Measurements from ENCODE around the gene PXMP4.
"Not testable (repeated sequence)": the region's sequence is repeated elsewhere in the genome, so short reads cannot be mapped to it uniquely, and the experiment has no call there.

PXMP4 gene

DNA sequence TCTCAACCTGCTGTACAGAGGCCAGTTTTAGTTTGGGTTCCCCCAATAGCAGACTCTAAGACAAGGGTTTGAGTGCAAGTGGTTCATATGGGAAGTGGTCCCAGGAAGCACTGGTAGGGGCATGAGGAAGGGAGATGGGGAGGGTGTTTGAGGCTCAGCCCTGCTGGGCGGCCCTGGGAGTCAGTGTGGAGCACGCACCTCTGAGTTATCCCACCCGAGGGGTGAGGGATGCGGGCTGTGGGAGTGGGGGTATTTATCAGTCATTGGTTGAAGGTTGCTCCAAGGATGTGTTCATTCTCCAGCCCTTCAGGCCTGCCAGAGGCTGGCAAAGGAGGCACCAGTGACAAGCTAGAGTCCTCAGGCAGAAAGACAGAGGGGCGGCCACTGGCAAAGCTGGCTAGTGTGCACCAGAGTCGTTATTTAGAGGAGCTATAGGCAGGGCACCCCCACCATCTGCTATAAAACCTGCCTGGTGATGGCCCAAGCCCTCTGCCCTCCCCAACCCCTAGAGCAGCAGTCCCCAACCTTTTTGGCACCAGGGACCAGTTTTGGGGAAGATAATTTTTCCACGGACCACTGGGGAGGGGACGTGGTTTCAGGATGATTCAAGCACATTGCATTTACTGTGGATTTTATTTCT is 16.5 kb downstream of the PXMP4 start:
- no peak for DNase-seq (ENCODE audit: low read depth)

DNA sequence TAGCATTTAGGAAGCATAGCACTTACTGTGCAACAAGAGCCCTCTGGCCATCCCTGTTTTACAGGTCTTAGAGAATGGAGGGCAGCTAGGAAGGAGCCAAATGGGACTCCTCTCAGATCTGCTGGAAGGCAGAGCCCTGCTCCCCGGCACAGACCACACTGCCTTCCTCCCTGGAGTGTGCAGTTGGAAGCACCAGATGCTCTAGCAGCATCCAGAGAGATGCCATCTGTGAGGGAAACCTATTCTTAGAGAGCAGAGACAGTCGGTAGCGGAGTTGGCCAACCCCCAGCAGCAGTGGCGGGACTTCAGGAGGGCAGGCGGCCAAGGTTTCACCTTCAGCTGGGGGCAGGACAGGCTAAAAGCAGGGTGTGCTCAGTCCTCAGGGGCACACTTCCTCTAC is 17.2 kb downstream of the PXMP4 start:
- DNase-seq (ENCODE audit: low read depth) = no peak

DNA sequence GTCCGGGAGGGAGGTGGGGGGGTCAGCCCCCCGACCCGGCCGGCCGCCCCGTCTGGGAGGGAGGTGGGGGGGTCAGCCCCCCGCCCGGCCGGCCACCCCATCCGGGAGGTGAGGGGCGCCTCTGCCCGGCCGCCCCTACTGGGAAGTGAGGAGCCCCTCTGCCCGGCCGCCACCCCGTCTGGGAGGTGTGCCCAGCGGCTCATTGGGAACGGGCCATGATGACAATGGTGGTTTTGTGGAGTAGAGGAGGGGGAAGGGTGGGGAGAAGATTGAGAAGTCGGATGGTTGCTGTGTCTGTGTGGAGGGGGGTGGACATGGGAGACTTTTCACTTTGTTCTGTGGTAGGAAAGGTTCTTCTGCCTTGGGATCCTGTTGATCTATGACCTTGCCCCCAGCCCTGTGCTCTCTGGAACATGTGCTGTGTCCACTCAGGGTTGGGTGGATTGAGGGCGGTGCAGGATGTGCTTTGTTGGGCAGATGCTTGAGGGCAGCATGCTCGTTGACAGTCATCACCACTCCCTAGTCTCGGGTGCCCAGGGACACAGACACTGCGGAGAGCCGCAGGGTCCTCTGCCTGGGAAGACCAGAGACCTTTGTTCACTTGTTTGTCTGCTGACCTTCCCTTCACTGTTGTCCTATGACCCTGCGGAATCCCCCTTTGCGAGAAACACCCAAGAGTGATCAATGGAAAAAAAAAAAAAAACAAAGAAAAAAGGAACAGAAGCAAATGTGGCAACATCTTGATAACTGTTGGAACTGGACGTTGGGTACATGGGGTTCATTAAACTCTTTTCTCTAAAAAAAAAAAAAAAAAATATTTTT is 18.3 kb downstream of the PXMP4 start:
- DNase-seq (ENCODE audit: low read depth) = no peak

DNA sequence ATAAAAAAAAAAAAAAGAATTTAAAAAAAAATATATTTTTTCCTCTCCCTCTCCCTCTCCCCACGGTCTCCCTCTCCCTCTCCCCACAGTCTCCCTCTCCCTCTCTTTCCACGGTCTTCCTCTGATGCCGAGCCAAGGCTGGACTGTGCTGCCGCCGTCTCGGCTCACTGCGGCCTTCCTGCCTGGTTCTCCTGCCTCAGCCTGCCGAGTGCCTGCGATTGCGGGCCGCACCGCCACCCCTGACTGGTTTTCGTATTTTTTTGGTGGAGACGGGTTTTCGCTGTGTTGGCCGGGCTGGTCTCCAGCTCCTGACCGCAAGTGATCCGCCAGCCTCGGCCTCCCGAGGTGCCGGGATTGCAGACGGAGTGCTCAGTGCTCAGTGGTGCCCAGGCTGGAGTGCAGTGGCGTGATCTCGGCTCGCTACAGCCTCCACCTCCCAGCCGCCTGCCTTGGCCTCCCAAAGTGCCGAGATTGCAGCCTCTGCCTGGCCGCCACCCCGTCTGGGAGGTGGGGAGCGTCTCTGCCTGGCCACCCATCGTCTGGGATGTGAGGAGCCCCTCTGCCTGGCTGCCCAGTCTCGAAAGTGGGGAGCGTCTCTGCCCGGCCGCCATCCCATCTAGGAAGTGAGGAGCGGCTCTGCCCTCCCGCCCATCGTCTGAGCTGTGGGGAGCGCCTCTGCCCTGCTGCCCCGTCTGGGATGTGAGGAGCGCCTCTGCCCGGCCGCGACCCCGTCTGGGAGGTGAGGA is 19.2 kb downstream of the PXMP4 start:
- not testable (repeated sequence) for DNase-seq (ENCODE audit: low read depth)

DNA sequence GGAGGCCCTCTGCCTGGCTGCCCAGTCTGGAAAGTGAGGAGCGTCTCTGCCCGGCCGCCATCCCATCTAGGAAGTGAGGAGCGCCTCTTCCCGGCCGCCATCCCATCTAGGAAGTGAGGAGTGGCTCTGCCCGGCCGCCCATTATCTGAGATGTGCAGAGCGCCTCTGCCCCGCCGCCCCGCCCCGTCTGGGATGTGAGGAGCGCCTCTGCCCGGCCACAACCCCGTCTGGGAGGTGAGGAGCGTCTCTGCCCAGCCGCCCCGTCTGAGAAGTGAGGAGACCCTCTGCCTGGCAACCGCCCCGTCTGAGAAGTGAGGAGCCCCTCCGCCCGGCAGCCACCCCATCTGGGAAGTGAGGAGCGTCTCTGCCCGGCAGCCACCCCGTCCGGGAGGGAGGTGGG is 21.1 kb downstream of the PXMP4 start:
- DNase-seq (ENCODE audit: low read depth) = not testable (repeated sequence)

DNA sequence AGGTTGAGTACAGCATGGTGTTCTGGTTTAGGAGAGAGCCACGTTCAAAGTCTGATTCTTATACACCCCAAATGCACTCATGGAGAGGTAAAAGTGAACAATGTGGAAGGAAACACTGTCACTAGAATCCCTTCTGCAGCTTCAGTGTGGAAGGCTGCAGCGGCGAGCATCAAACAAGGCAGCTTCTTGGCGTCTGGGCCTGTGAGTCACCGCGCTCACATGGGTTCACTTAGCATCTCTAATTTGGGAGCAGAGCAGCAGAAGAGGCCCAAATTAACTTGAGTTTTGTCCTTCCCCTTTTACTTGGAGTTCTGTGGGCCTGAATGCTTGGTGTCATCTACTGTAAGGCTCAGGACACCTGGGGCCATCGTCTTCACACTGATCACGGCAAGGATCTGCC is 23.0 kb downstream of the PXMP4 start:
- no peak for DNase-seq (ENCODE audit: low read depth)

DNA sequence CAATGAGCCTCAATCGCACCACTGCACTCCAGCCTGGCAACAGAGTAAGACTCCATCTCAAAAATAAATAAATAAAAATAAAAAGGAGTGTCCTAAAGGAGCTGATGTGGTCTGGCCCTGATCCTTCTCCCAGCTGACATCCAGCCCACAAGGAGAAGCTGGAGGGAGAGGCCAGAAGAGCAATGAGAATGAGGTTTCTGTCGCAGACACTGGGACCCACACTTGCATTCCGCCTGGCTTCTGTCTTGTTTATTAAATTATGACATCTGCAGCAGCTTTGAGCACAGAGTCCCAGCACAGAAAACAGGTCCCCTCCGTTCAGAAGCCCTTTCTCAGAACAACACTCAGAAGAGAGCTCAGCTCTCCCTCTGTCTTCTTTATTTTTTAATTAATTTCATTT is 23.7 kb downstream of the PXMP4 start:
- DNase-seq (ENCODE audit: low read depth) = no peak

DNA sequence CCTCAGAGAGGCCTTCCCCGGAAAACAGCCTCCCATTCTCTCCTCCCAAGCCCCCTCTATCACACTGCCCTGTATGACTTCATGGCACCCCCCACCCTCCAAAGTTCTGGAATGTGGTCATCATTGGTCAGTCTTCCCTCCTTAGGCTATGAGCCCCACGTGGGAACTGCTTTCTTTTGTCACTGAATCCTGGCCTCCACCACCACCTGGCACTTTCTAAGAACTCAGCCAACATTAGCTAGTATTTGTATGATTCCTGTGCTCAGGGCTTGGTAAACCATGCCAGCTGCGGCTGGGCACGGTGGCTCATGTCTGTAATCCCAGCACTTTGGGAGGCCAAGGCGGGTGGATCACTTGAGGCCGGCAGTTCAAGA is 25.5 kb downstream of the PXMP4 start:
- DNase-seq (ENCODE audit: low read depth) = no peak

DNA sequence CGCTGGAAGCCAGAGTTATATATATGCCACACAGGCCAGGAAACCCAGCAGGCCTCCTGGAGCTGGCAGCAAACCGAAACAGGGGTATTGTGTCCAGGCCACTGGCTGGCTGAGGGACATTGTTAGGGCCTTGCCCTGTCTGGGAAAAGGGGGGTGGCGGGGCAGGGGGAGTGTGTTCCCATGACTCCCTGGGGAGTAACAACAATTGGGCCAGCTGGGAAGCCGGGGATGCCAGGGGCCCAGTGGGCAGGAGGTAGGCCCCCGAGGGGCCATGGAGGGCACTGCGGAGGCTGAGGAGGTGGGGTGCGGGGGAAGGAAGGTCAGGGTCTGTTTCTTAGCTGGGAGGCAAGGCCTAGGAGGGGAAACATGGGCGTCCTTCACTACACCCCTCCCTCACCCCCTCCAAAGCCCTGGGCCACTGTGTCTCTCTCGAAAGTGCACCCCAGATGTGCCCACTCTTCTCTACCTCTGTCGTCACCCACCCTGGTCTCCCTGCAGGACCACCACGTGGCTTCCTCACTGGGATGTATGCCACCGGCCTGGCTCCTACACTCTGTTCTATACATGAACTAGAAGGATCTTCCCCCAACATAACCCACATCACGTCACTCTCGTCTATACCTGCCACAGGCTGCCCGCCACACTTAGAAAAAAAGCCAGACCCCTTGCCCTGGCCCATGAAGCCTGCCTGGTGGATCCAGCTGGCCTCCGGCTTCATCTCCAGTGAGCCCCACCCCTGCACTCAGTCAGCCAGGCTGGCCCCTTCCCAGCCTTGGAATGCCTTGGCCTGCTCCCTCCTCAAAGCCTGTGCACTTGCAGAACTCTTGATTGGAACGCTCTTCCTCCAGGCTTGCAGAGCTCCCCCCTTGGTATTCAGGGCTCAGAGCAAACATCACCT is 26.1 kb downstream of the PXMP4 start:
- no peak for DNase-seq (ENCODE audit: low read depth)

DNA sequence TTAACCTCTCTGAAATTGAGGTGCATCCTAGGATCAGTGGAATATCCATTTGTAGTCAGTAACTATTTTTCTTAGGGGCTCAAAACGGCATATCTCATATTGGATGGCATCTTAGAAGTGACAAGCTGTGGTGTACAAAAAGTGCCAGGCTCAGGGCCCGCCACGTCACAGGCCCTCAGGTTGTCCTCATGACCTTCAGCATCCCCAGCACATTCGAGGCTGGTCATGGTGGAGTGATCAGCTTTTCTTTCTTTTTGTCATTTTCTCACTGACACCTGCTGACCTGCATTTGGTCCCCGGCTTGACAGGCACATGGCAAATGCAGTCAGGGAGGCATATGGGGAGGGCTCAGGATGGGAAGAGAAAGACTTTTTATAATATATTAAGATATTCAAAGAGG is 26.8 kb downstream of the PXMP4 start:
- DNase-seq (ENCODE audit: low read depth) = no peak

DNA sequence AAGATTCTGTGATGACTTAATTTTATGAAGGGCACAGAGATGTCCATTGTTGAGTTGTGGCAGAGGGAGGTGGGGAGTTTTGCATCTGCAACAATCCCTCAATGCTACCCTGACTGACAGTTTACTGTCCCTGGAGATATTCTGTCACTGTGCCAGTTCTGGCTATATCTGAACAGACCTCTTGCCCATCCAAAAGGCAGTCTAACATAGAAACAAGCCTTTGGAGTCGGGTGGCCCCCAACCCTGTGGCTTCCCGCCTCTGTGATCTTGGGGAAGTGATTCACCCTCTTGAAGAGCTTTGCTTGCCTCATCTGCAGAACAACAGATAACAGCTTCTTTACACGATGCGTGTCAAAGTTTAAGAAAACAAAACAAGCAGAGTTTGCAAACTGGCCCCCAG is 30.1 kb downstream of the PXMP4 start:
- DNase-seq (ENCODE audit: low read depth) = no peak

DNA sequence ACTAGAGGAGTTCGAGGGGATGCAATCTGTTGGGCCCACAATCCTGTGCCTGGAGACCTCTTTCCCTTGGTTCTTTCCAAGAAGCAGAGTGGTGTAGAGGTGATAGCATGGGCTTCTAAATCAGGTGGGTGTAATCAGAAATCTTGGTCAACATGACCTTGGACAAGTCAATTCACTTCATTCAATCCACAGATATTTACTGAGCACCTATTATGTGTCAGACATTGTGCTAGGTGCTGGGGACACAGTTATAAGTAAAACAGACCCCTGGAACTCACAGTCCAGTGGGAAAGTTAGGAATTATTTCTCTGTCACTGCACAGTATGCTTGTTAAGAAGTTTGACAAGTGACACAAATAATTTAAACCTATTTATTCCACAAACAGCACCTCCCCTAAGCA is 30.6 kb downstream of the PXMP4 start:
- DNase-seq (ENCODE audit: low read depth) = no peak

DNA sequence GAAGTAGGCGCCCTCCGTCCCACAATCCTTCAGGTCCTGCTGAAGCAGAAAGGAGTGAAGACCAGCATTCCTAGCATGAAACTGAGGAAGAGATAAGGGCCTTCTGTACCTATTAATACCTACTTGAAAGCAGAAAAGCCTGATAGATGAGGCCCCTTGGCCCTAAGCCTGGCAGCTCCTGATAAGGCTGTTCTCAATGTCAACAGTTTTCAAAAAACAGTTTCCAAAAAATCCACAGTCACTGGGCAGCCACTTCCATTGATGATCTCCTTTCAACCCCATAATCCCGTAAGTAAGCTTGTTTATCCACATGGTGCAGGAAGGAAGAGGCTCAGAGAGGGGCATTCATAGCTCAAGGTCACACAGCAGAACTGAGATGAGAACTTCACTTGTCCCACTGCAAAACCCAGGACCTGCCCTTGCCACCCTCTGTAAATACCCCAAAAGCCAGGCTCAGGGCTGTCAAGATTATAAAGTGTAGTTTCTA is 31.1 kb downstream of the PXMP4 start:
- DNase-seq (ENCODE audit: low read depth) = no peak

DNA sequence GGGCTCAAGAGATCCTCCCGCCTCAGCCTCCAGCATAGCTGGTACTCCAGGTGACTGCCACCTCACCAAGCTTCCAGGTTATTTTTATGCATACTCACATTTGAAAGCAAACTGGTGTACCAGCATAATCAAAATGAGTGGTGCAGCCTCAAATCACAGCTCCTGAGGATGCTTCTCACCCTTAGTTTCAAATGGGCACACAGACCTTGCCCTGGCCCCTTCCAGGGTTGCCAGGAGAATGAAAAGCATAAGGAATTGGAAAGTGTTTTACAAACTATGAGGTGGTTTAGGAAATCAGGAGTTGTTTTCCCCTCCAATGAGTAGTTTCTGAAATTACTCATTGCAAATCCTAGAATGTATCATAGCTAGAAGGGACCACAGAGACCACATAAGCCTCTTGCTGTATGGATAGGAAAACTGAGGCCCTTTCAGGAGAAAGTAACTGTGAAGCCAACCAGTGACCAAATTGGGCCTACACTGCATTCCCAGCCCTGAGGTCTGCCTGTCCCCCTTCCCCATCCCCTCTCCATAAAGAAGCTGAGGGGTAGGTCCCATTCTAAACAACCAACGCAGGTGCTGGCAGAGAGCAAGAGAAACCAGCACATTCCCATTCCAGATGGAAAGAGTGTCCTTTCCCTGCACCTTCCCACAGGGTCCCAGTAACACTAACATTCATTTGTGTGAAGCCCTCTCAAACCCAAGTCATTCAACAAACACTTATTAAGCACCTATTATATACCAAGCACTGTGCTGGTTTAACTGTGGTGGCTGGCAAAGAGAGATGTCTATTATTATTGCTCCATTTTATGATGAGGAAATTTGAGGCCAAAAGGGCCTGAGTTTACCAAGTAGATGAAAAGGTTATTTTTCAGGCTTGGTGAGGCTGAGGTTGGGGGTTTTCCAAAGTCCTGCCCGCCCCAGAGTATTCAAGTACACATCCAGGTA is 31.8 kb downstream of the PXMP4 start:
- DNase-seq (ENCODE audit: low read depth) = no peak

DNA sequence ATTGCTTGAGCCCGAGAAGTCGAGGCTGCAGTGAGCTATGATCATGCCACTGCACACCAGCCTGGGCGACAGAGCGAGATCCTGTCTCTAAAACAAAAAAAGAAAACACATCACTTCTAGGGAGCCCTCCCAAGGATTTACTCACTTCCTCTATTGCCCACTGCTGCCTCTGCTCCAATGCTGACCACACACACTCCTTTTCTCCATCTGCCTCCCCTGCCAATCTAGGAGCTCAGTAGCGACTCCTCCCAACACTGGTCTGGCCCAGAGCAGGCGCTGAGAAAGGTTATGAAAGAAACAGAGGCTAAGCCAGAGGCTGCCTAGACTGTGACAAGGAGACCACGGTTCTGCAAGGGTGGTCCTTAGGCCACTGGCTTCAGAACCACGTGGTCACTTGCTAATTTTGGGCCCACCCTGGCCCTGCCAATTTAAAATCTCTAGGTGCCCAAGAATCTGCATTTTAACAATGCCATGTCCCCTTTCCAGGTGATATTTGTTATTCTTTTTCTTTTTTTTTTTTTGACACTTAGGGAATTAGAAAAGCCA is 32.7 kb downstream of the PXMP4 start:
- DNase-seq (ENCODE audit: low read depth) = no peak

DNA sequence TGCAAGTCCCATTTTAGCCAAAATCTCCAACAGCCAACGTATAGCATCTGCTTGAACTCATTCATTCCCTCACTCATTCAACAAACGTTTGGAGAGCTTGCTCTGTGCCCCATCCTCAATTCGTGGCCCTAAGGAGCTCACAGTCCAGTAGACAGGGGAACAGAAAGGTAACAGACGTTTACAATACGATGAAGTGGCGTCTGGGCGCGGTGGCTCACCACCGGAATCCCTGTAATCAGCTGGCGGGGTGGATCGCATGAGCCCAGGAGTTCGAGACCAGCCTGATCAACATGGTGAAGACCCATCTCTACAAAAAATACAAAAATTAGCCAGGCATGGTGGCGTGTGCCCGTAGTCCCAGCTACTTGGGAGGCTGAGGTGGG is 33.1 kb downstream of the PXMP4 start:
- DNase-seq (ENCODE audit: low read depth) = no peak

DNA sequence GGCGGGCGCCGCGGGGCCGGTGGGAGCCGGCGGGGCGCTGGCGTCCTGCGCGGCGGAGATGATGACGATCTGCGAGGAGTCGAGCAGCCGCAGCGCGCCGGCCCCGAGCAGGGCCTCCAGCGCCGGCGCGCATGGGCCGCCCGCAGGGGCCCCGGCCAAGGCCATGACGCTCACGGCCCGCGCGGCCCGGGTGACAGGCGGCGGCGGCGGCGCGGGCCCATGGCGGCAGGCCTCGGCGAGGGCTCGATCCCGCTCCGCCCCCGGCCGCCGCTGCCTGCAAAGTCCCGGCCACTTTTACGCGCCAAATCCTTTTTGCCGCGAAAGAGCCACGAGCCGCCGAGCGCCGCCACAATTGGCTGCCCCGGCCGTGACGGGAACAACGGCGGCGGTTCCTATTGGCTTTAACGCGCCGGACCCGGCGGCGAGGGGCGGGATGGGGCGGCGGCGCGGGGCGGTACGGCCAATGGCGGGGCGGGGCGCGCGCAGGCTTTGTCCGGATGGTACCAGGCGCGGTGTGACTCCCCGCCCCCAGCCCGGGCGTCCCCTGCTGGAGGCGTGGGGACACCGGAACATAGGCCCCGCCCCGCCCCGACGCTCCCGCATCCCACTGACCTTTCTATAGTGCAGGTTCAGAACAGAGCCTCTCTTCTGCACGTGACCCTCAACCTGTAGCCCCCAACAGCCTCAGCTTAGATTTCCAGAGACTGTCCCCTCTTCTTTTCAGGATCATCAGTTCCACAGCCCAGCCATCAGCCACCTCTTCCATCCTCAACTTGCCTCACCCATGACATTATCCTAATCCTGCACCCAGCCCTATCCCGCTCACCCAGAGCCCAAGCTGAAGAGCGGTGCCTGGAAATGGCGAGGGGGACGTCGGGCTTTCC is 33.8 kb downstream of the PXMP4 start, which contains the start of gene E2F1:
Gene E2F1 (minus strand): TSS at position 286 of the 884 bp plus-strand sequence. CDS start 121 bp downstream, at position 165.
- peak; percentile 95 for DNase-seq (ENCODE audit: low read depth)

DNA sequence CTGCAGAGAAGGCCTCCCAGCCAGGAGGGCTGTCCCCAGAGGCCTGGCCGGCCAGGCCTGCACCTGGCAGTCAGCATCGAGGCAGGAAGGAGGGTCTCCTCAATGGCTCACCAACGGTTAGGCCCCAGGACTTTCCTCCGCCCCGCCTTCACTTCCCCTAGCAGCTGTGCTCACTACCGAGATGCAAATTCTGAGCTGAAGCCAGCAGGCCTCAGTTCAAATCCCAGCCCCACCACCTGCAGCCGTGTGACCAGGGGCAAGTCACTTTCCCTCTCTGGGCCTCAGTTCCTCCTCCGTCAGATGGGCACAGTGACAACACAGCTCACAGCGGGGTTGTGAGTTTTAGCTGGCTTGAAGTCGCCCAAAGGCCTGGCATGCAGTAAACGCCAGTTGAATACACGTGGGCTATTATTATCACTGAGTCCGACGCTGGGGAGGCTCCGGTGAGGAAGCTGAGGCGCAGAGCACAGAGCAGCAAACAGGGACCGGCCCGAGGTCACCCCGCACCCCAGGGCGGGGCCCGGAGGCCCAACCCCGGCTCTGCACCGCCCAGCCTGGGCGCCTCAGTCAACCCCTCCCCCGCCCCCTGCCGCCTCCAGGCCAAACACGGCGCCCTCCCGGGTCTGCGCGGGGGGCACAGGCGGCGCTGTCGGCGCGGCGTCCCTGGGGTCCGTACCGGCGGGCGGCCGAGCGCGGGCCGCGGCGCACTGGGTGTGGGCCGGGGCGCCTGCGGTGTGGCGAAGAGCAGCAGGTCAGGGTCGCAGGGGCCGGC is 34.6 kb downstream of the PXMP4 start:
- peak; percentile 65 for DNase-seq (ENCODE audit: low read depth)
